ENCODE data around the gene KDM4C.

Gene KDM4C

DNA sequence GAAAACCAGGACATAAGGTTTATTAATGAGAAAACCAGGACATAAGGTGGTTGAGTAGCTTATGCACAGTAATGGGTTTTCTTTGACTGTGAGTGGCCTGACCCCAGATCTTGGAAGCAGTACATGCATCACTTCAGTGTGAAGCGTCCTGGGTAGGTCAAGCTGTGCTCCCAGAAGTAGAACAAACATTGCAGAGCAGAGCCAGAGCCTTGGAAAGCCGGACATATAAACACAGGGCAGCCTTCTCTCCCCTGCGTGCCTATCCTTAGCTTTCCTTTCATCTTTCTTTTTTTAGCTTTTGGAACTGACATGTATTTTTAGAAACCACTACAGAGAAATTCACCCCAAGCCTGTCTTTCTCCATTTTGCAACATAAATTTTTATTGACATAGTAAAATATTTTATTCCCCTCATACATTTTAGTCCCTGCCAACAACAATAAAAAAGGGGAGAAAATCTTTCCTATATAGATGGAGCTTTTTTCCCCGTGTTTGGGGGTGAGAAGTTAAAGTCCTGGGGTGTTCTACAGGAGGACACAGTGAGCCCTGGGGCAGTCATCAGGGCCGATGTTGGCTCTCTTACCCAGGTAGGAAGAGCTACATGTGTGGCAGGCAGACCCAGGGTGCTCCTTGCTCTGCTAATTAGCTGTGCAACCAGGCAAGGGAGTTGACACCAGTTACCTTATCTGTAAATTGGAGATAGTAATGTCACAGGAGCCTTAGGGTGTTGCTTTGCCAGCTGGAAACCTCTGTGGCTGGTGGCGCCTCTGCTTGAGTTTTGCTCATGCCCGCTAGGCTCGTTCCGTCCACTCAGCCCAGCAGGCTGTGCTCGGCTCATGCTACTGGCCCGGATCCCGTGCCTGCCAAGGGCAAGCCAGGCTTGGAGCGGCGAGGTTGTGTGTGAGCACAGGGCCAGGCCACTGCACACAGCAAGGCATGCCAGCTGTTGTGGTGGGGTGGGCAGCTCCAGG is 389.6 kb downstream of the KDM4C start:
- DNase-seq, result no peak

DNA sequence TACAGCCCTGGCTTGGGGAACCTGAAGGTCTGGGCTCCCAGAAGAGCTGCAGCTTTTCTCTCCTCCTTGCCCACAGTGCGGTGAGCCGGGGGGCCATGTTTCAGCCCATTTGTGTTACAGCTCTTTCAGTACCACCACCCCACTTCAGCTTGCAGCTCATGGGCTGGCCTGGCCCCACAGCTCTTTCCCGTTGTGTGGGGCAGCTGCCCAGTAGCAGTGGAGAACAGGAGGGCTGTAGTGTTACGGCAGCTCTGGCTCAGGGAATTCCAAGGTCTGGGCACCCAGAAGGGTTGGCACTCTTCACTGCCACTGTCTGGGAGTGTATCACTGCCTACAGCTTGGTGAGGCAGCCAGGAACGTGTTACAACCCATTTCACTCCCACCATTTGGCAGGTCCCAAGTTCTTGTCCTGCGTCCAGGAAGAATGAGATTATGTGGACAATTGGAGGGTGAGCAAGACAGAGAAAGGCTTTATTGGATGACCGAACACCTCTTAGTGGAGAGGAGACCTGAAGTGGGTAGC is 390.5 kb downstream of the KDM4C start:
- no peak for DNase-seq

DNA sequence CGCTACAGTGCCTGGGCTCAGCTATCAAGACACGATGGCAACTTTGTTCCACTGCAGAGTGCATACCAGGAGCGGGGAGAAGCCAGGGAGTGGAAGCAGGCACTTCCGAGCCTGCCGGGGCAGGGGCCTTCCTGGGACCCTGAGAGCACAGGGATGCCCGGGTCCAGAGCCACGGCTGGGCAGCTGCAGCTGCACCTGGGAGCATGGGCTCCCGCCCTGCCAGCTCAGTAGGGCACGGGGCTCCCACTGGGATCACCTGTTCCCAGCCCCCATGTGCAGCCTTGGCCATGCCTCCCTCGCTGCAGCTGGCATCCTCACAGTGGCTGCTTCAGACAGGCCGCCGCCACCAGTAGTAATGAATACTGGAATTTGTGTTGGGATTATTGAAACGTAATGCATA is 391.5 kb downstream of the KDM4C start:
- no peak for DNase-seq

DNA sequence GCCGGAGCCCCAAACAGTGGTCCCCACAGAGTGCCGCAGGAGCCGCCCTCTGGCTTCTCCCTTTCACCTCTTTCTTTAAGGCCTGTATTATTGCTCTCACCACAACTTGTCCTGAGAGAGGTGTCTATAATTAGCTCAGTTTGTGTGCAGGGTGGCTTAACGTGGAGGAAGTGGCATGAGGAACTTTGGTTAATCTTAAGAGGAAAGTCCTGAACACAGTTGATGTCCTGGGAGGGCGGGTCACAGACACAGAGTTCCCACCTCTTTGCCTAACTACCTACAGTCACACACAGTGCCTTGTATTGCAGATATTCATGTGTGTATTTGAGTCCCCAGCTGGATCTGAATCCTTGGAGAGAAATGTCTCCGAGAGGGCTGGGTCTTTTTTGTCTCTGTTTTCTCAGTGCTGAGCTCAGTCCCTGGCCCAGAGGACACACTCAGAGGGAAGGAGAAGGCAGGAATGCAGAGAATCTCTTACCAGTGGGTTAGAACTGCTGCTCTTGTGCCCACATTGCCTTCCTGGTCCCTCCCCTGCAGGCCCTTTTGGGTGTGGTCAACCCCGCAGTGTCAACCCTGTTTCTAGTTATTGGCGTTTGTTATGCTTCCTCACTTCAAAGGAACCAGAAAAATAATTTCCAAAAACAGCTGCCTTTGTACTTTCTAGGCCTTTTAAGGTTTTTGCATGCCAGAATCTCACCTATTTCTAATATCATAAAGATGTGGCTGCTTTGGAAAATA is 392.5 kb downstream of the KDM4C start:
- DNase-seq, result no peak

DNA sequence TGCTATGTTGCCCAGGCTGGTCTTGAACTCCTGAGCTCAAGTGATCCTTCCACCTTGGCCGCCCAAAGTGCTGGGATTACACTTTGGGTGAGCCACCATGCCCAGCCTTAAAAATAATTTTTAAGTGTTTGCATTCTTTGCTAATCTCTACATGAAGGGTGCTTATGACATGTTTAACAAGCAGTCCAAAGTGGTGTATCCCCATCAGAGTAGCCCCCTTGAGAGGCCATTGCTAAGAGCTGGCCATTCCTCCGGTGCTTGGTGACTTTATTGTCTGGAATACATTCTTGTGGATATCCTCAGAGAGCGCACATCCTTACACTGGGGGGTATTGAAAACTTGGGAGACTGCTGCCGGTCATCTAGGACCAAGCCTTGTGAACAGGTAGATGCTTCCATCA is 395.4 kb downstream of the KDM4C start:
- DNase-seq, result no peak

DNA sequence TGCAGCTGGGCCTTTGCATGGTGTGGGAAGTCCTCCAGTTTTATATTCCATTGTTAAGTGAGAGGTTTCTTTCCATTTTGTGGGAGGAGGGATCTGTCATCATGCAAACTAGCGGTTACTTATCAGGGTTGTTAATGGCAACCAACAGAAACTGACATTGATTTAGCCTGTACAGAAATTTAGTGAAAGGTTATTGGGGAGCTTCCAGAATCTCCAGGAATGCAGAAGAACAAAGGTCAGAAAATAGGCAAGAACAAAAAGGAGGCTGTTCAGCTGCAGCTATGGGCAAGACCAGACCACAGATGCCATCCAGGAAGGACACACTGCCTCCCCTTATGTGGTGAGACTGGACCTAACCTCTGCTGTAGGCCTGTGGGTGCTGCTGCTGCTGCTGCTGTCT is 395.8 kb downstream of the KDM4C start:
- DNase-seq, result no peak

DNA sequence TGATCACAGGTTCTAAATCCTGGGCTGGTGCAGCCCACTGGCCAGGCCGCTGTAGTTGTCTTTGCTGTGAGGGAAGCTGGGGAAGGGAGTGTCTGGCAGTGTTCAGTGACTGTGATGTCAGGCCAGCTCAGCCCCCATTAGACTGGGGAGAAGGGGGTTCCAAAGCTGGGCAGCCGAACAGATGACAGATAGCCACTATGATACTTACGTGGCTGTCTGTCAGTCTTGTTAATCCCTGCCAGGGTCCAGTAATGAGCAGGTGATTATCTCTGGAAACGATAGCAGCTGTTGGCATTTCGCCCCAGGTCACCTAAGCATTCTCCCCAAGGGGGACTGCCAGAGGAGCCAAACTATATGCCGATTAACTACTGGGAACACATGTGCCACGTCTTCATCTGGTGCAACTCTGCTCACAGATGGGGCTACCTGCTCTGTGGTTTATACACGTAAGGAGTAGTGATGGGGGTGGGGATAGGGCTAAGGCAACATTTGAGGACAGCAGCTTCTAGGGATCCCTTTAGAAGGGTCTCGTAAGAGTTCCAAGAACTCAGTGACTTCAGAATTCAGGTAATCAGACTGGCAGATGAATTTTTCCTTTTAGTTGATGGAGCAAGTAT is 396.3 kb downstream of the KDM4C start:
- DNase-seq, result no peak

DNA sequence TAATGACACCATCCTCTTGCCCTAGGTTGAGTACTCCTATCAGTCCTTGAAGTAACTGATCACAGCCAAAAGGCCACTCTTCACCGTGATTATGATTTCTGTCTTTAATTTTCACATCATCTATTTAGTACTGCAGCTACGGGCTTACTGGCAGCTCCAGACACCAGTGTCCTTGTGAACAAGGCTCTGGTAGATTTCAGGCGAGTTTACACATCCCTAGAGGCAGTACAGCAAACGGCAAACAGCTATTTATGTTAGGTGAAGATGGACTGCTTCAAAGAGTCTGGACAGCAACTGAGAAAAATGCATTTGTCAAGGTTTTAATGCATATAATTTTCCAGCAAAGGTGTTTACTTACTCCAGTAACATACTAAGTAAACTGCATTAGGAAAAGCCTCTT is 396.9 kb downstream of the KDM4C start:
- DNase-seq, result no peak

DNA sequence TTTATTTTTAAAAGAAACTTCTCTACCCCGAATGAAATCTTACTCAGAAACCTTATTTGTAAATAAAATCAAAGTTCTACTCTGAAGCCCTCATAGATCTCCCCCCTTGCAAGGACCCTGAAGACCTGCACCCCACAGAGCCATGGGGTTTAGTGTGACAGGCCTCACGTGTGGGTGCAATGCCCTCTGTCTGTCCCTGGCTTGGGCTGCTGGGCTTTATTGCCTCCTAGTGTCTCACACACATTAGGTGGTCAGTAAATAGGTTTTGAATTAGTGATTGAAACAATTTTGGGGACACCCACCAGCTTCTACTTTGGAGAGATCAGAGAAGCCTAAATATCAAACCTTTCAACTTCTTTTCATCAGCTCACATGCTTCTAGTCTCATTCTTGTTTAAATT is 403.7 kb downstream of the KDM4C start:
- DNase-seq, result no peak

DNA sequence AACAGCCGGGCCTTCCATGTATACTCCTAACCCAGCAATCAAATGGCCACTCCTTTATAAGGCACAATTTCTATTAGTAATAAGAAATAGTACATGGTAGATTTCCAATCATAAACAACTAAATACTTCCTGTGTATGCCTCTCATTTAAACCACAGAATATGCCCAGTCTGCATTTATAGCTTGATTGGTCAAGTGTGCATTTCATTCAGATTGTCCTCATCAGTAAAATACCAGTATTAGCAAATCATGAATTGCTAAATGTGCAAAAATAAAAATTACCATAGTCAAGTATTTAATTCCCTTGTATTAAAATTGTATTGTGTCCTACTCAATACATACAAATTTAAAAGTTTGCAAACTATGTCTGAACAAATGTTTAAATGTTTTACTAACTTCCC is 406.2 kb downstream of the KDM4C start:
- DNase-seq, result no peak

DNA sequence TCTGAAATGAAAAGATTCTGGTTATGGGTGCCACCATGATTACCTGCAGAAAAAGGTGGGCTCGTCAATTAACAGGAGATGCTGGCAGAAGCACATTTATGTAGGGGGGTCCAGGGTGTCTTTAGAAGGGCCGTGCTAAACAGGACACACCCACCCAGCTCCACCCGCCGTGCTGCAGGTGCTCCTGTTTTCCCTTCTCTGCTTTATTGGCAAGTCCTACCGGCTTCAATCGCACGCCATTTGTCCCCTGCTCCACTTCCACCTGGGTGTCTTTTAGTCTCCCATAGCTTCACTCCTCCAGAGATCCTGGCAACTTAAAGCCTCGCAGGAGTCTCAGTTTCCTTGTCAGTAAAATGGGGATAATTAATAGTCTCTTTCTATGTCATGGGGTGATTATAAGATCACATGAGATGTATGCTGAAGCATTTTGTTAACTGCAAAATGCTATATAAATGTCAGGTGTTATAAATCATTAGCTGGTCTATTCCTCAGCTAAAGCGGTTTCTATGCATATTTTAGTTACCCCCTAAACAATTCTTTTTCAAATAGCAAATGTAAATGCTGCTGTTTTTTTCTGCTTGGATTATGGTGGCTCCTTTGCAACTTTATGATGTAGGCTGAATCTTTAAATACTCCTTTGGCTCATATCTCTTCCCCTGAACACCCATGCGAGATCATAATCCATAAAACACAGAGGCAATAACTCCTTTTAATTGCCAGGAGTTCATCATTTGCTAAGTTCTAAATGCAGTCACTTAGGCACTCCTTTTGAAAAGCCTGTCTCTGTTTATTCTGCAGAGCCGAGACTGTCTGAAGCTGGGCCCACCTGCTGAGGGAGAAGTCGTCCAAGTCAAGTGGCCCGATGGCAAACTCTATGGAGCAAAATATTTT is 406.9 kb downstream of the KDM4C start:
- no peak for DNase-seq

DNA sequence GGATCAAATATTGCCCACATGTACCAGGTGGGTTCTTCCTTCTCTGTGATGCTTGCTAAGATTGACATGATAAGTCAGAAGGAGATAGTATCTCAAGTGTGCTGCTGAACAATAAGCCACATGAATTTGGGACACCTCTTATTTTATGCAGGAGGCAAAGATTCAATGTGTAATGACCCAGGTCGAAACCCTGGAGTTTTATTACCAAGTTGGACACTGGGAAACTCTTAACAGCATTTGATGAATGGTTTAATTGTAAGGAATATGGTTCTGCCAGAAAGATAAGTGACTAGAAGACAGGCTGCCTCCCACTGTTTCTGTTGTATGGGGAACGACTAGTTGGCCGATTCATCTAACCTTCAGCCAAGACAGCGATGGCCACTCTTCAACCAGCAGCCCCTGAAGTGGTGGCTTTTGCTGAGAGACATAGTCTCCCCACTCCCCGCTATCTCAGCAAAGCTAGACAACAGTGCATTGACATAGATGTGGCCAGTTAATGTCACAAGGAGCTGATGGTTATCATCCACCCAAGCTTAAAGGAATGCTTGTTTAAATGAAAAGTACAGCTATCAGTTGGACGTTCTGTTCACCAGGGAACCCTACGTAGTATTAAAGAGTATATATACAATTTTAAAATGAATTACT is 407.7 kb downstream of the KDM4C start:
- no peak for DNase-seq

DNA sequence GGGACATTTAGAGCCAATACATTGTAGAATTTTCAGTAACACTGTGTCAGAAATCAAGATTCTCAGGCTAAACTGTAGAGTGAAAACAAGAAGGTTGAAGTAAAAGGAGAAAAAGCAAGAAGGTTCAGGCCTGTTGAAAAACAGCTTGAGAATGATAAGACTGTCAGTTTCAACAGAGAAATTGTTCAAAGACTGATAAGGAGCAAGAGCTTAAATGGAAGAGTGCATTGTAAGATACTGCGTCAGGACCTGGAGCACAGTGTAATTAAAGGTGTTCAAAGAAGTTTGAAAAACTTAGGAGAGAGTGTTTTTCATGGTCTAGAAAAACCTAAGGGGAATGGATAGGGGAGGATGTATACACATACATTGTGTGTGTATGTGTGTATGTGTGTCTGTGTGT is 408.3 kb downstream of the KDM4C start:
- DNase-seq, result no peak

DNA sequence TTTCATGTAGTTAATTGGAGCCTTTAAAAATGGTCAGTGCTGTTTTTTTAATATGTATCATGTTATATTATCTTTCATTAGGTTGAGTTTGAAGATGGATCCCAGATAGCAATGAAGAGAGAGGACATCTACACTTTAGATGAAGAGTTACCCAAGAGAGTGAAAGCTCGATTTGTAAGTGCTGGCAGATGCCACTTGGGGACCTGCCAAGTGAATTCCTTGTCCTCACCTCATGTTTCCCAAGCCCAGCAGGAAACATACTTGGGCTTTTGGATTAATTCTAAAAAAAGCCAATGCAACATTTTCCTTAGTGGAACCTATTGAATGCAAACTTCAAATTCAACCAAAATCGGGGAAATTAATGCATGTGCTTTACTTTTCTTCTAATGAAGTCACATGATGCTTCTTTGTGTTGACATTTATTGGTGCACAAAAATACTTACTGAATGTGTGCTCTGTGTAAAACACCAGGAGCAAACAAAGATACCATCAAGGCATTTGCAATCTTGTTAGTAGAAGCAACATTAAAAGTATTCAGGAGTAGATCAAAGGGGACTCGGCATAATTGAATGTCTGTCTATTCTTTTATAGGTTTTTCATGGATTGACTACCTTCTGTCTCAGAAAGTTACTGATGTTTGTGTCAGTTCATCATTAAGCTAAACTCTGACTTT is 412.1 kb downstream of the KDM4C start:
- DNase-seq, result no peak

DNA sequence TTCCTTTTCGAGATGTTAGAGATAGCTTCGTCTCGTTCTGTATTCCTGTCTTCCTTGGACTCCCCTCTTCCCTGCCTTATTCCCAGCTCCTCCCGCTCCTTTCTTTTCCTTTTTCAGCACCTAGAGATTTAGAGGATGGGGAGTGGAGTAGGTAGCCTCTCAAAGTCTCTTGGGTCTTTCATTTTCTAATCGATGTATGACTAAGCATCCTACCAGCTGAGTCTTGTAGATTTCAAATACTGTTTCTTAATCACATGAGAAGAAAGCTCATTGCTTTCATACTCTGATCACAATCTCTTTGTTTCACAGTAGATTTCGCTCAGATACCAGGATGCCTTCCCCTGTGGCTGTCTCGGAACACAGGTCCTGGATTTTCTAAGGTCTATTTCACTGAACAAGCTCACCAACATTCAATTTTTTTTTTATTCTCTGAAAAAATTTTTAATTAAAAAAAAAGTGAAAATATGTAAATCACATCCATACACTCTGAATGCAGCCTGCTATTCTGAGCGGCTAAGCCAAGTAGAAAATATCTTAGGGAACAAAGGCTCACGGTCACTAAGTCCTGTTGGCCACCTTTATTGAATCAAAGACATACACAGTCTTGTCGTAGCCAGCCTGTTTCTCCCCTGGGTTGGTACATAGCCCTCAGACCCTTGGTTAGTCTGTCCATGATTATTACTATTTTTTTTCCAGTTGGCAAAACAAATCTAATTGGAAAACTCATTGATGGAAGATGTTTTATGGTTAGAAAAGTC is 413.8 kb downstream of the KDM4C start:
- no peak for DNase-seq

DNA sequence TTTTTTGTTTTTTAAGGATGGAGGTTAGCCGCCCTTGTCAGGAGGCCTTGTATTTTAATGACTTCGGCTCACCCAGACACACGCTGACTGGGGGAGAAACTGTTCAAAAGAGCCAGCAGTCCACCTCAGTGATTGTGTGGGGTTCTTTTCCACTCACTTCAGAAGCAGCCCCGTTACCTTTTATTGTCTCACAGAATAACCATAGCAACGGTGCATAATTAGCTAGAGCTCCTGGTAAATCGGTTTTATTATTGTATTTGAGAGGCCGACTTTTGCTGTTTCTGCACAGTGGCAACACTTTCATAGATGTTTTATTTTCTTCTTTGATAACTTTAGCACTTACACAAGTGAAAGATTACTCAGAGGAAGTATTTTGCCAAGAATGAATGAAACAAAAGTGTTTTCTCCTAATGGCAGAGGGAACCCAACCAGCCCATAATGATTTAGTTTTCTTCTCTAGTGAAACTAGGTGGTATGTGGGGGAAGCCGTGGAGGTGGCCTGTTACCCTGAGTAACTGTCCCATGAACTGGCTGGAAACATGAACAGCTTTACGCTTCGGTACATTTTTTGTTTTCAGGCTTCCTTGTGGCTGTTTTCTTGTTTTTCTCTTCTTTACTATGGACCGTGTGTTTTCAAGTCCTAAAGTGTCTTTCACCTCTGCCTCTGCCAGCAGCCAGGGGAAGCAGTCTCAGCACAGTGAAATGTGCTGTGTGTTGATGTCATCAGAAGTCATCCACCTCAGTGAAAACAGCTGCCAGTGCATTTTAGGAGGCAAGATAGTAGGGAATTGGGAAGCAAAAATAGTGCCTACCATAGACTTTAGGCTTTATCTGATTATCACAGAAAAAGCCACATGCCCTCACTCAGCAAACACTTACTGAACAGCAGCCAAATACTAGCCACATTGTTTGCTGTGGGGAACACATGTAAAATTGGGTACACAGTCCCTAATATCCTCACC is 414.7 kb downstream of the KDM4C start:
- no peak for DNase-seq

DNA sequence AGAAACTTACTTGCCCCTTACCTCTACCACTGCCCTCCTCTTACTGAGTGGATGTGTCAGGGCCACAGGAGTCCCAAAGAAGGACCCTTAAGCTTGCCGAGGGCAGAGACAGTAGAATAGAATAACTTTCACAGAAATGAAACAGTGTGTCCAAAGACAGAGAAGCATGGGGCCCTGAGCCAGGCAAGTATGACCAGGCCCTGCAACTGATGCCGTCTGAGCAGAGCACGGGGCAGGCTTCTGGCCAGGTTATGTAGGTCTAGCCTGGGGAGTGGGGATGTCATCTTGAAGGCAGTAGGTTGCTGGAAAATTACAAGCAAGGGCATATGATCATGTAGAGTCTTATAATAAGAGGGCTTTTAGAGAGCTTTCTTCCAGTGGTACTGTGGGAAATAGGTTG is 415.4 kb downstream of the KDM4C start:
- DNase-seq, result no peak

DNA sequence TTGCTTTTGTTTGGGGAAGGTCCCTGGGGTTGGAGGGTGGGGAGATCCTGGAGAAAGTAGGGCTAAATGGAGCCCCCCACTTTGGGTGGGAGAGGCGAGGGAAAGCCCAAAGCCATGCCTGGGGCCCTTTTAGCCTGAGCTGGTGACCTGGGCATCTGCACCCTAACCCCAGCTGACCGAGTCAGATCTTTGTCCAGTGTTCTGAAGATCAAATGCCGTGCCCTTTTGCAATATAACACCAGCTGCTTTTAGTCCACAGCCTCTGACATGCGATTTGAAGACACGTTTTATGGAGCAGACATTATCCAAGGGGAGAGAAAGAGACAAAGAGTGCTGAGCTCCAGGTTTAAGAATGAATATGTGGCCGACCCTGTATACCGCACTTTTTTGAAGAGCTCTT is 416.5 kb downstream of the KDM4C start:
- no peak for DNase-seq

DNA sequence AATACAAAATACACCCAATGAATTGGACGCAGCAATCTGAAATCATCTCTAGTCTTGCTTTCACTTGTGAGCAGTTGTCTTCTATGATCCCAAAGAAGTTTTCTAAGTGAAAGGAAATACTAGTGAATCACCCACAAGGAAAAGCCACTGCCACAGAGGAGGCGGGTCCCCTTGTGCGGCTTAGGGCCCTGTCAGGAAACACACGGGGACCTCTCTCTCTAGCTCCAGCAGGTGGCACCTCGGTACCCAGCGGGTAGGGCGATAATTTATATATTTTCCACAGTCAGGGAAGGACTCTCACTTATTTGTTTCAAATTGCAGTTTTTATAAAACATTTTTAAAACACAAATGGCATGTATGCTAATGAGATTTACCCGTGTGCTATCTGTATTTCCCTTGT is 417.1 kb downstream of the KDM4C start:
- no peak for DNase-seq

Data from activated CD4-positive, alpha-beta T cell treated with anti-CD3 and anti-CD28 coated beads for 48 hours (primary cell).